ENCODE results near the gene TLR10. TPM values are rescaled to one million over a fixed set of nuclear protein-coding genes. Genes with fewer than 3 reads are reported as not detected.
A peak's percentile ranks its signal among the peaks of the same experiment; 100 is the strongest.

Gene TLR10
- total RNA-seq, 2 experiments from 2014 or later = not detected

DNA sequence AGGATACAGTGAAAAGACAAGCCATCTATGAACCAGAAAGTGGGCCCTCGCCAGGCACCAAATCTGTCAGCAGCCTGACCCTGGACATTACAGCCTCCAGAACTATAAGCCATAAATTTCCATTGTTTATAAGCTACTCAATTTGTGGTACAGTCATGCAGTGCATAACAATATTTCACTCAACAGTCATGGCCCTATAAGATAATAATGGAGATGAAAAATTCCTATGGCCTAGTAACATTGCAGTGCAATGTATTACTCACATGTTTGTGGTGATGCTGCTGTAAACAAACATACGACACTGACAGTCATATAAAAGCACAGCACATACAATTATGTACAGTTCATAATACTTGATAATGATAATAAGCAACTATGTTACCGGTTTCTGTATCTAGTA, 38.9 kb upstream of the TLR10 start:
- H3K9me3 Mint-ChIP-seq = peaks cover 7% of the 10 kb centered on the region
- no peak overlapping the region for H3K27ac ChIP-seq (ENCODE audit: low read depth in 1 of 2, low read length in 2 of 2)
- no peak overlapping the region for H3K4me3 ChIP-seq (ENCODE audit: low read length)
- POLR2A ChIA-PET = interaction anchor here (1.0 kb wide), 1 partner anchor 18 kb away, joined by 3 read pairs; the partner anchor contains the start of gene TLR1
- no peak for DNase-seq
- intact Hi-C loops (cut with DNase I, micrococcal nuclease) = no loop called here
- no peaks in the 10 kb centered on the region for H3K4me1 ChIP-seq (ENCODE audit: insufficient read depth, low read length)
- CTCF ChIA-PET = interaction anchor here (1.3 kb wide), 1 partner anchor 39 kb away, joined by 3 read pairs; the partner anchor contains the start of gene TLR10
- no peak for ATAC-seq (ENCODE audit: poor library complexity)
- peaks cover 9% of the 10 kb centered on the region for H3K4me1 Mint-ChIP-seq (ENCODE audit: low read depth)
- no peaks in the 10 kb centered on the region for H3K36me3 ChIP-seq (ENCODE audit: insufficient read depth, low read length)
- TF ChIP-seq, protein P1, sequence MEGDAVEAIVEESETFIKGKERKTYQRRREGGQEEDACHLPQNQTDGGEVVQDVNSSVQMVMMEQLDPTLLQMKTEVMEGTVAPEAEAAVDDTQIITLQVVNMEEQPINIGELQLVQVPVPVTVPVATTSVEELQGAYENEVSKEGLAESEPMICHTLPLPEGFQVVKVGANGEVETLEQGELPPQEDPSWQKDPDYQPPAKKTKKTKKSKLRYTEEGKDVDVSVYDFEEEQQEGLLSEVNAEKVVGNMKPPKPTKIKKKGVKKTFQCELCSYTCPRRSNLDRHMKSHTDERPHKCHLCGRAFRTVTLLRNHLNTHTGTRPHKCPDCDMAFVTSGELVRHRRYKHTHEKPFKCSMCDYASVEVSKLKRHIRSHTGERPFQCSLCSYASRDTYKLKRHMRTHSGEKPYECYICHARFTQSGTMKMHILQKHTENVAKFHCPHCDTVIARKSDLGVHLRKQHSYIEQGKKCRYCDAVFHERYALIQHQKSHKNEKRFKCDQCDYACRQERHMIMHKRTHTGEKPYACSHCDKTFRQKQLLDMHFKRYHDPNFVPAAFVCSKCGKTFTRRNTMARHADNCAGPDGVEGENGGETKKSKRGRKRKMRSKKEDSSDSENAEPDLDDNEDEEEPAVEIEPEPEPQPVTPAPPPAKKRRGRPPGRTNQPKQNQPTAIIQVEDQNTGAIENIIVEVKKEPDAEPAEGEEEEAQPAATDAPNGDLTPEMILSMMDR (IDR thresholded peaks at IDR 0.05) = no peak
- H3K27me3 Mint-ChIP-seq = no peaks in the 10 kb centered on the region
- H3K9me3 ChIP-seq (ENCODE audit: control insufficient read depth in 1 of 2, insufficient read depth in 1 of 2, low read length in 2 of 2) = peaks cover 5 to 7% of the 10 kb centered on the region in 2 experiments
- no peak overlapping the region for H3K4me3 Mint-ChIP-seq
- H3K27ac Mint-ChIP-seq = no peak overlapping the region
- no peaks in the 10 kb centered on the region for H3K36me3 Mint-ChIP-seq (ENCODE audit: low read depth)
- no peaks in the 10 kb centered on the region for H3K27me3 ChIP-seq (ENCODE audit: control insufficient read depth in 1 of 2, insufficient read depth in 2 of 2, low read length in 2 of 2)

DNA sequence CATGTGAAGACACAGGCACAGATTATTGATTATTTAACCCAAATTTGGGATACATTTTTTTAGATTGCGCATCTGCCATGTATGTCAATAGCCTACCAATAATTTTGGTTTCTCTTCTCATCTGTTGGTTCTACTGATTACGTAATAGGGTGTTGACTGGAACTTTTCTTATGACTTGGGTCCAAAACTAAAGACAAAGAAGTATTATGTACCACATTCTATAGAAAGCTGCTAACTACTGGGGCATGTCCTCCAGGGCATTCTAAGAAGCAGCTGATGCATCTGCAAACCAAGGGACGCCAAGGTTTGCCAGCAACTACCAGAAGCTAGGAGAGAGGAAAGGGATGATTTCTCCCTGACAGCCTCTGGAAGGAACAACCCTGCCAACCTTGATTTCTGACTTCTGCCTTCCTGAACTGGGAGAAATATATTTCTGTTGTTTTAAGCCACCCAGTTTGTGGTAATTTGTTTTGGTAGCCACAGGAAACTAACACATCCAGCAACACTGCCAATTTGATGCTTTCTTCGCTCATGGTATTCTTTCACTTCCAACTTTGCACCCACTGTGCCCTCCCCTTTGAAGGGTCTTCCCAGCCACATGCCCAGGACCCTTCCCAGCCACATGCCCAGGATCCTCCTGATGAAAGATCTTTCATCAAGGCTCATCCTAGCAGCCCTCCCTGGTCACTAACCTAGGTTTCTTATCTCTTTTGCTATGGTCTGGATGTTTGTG, 37.7 kb upstream of the TLR10 start:
- CTCF ChIA-PET = interaction anchor here (1.1 kb wide), 1 partner anchor 16 kb away, joined by 3 read pairs; the partner anchor contains the start of gene TLR1
- Mint-ChIP-seq H3K36me3 (ENCODE audit: low read depth) (no peaks in the 10 kb centered on the region), H3K9me3 (peaks cover 7% of the 10 kb centered on the region), H3K27me3 (no peaks in the 10 kb centered on the region), H3K27ac (no peak overlapping the region), H3K4me3 (no peak overlapping the region), H3K4me1 (ENCODE audit: low read depth) (peaks cover 9% of the 10 kb centered on the region)
- intact Hi-C loops (cut with DNase I, micrococcal nuclease) = no loop called here
- Histone ChIP-seq H3K27ac (ENCODE audit: low read depth in 1 of 2, low read length in 2 of 2) (no peak overlapping the region), H3K27me3 (ENCODE audit: control insufficient read depth in 1 of 2, insufficient read depth in 2 of 2, low read length in 2 of 2) (no peaks in the 10 kb centered on the region), H3K9me3 (ENCODE audit: control insufficient read depth in 1 of 2, insufficient read depth in 1 of 2, low read length in 2 of 2) (peaks cover 7% of the 10 kb centered on the region in 2 experiments), H3K4me1 (ENCODE audit: insufficient read depth, low read length) (no peaks in the 10 kb centered on the region), H3K4me3 (ENCODE audit: low read length) (no peak overlapping the region), H3K36me3 (ENCODE audit: insufficient read depth, low read length) (no peaks in the 10 kb centered on the region)
- ATAC-seq (ENCODE audit: poor library complexity) (no peak), DNase-seq (no peak)
- TF ChIP-seq, protein P1 (IDR thresholded peaks at IDR 0.05) = no peak
- POLR2A ChIA-PET = no interaction called here

DNA sequence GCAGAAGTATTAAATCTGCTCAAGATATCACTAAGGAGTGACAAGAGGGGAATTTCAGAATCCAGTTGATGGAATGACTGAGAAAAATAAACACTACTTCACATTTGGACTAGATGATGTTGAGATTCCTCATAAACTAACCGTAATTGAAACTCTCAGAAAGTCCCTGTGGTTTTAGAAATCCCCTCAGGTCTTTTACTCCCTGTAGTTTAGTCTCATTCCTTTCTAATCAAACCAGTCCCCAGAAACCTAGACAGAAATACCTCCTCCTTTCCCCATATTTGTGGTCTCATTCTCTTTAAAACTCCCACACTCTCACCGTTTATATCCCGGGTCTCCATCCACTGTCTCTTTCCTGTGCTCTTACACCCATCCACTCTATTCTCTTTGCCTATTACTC, 36.8 kb upstream of the TLR10 start:
- DNase-seq = peak in 2 of 14 experiments; percentile 20 to 24
- no peak for ATAC-seq (ENCODE audit: poor library complexity)
- ChIA-PET CTCF (interaction anchor here (1.1 kb wide), 1 partner anchor 15 kb away, joined by 3 read pairs; the partner anchor contains the start of gene TLR1), POLR2A (no interaction called here)
- H3K36me3 Mint-ChIP-seq (ENCODE audit: low read depth) = no peaks in the 10 kb centered on the region
- TF ChIP-seq, protein P1 (IDR thresholded peaks at IDR 0.05) = no peak
- Histone ChIP-seq H3K27me3 (ENCODE audit: control insufficient read depth in 1 of 2, insufficient read depth in 2 of 2, low read length in 2 of 2) (no peaks in the 10 kb centered on the region), H3K36me3 (ENCODE audit: insufficient read depth, low read length) (no peaks in the 10 kb centered on the region), H3K9me3 (ENCODE audit: control insufficient read depth in 1 of 2, insufficient read depth in 1 of 2, low read length in 2 of 2) (peaks cover 11 to 14% of the 10 kb centered on the region in 2 experiments), H3K4me3 (ENCODE audit: low read length) (no peak overlapping the region), H3K4me1 (ENCODE audit: insufficient read depth, low read length) (no peaks in the 10 kb centered on the region), H3K27ac (ENCODE audit: low read depth in 1 of 2, low read length in 2 of 2) (no peak overlapping the region)
- intact Hi-C loops (cut with DNase I, micrococcal nuclease) = no loop called here
- peaks cover 9% of the 10 kb centered on the region for H3K4me1 Mint-ChIP-seq (ENCODE audit: low read depth)
- peaks cover 9% of the 10 kb centered on the region for H3K9me3 Mint-ChIP-seq
- no peak overlapping the region for H3K27ac Mint-ChIP-seq
- no peak overlapping the region for H3K4me3 Mint-ChIP-seq
- H3K27me3 Mint-ChIP-seq = no peaks in the 10 kb centered on the region

Data from CD4-positive, alpha-beta T cell (primary cell).